ENCODE results near the gene RAD52. TPM values are rescaled to one million over a fixed set of nuclear protein-coding genes. Genes with fewer than 3 reads are reported as not detected.

Gene RAD52
- polyA plus RNA-seq, 1 donor (not counting 4 experiments of a cell fraction or from before 2014, with no cell fraction given), result 9.8 TPM

DNA sequence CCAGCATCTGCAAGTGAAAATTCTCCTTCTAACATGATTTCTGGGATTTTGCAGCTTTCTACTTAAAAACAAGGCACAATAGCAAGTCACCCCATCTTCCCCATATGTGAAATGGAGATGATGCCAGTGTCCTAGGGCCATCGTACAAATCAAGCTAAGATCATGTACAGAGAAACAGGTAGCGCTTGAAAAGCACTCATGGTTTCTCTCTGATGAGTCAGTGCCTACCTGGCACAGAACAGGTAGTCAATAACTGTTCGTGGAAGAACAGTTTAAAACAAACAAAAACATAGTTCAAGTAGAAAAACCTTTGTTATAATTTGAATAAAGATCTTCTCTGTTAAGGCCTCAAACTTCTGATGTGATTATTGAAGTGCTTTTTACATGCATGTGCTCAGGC, 46.9 kb downstream of the RAD52 start:
- Histone ChIP-seq H3K27ac (ENCODE audit: control insufficient read depth, insufficient read depth, low read length) (no peak overlapping the region), H3K9ac (ENCODE audit: control insufficient read depth, extremely low read depth, insufficient read depth, low read length) (no peak overlapping the region), H3K4me1 (ENCODE audit: control insufficient read depth, extremely low read depth, insufficient read depth, low read length) (no peaks in the 10 kb centered on the region), H2AFZ (ENCODE audit: control insufficient read depth, low read length) (no peak overlapping the region), H3K4me2 (ENCODE audit: control insufficient read depth, extremely low read depth, insufficient read depth, low read depth, low read length) (no peak overlapping the region), H3K27me3 (ENCODE audit: control insufficient read depth, extremely low read depth, insufficient read depth, low read length) (no peaks in the 10 kb centered on the region), H3K36me3 (ENCODE audit: control insufficient read depth in 2 of 2, extremely low read depth in 1 of 2, insufficient read depth in 2 of 2, low read length in 2 of 2) (peaks cover 35% of the 10 kb centered on the region in 2 experiments), H3K9me3 (ENCODE audit: control insufficient read depth, low read depth, low read length) (no peaks in the 10 kb centered on the region), H3K4me3 (ENCODE audit: control insufficient read depth in 2 of 3, extremely low read depth in 1 of 3, insufficient read depth in 2 of 3, low read depth in 1 of 3, low read length in 3 of 3) (no peak overlapping the region), H3K79me2 (ENCODE audit: control insufficient read depth, insufficient read depth, low read length) (peaks cover 4% of the 10 kb centered on the region), H3K9me1 (ENCODE audit: control insufficient read depth, extremely low read depth, insufficient read depth, low read length) (no peaks in the 10 kb centered on the region), H4K20me1 (ENCODE audit: control insufficient read depth, extremely low read depth, insufficient read depth, low read length) (no peaks in the 10 kb centered on the region)
- dilution Hi-C loops (cut with MboI; ENCODE audit: extremely low pct_ligation_motif_present, low sequenced_read_pairs), result no loop called here
- no peak for TF ChIP-seq EZH2 (IDR thresholded peaks at IDR 0.05; ENCODE audit: low read length)
- FAIRE-seq, result no peak
- no peak for DNase-seq (ENCODE audit: low read depth, low spot score)

DNA sequence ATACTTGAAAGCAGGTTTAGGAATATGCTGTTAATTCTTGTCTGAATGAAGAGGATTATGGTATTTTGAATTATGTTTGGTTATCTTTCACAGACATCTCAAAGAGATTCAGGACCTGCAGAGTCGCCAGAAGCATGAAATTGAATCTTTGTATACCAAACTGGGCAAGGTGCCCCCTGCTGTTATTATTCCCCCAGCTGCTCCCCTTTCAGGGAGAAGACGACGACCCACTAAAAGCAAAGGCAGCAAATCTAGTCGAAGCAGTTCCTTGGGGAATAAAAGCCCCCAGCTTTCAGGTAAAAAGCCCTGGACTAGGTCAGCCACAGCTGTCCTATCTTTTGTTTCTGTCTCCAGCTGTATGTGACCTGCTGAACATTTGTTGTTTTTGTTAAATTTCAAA, 52.1 kb downstream of the RAD52 start:
- H3K4me1 ChIP-seq (ENCODE audit: control insufficient read depth, extremely low read depth, insufficient read depth, low read length), result no peaks in the 10 kb centered on the region
- H3K9me1 ChIP-seq (ENCODE audit: control insufficient read depth, extremely low read depth, insufficient read depth, low read length), result no peaks in the 10 kb centered on the region
- no peak overlapping the region for H3K27ac ChIP-seq (ENCODE audit: control insufficient read depth, insufficient read depth, low read length)
- dilution Hi-C loops (cut with MboI; ENCODE audit: extremely low pct_ligation_motif_present, low sequenced_read_pairs), result no loop called here
- no peaks in the 10 kb centered on the region for H3K27me3 ChIP-seq (ENCODE audit: control insufficient read depth, extremely low read depth, insufficient read depth, low read length)
- DNase-seq (ENCODE audit: low read depth, low spot score) (no peak), FAIRE-seq (no peak)
- H3K9me3 ChIP-seq (ENCODE audit: control insufficient read depth, low read depth, low read length), result no peaks in the 10 kb centered on the region
- peaks cover 24 to 26% of the 10 kb centered on the region in 2 experiments for H3K36me3 ChIP-seq (ENCODE audit: control insufficient read depth in 2 of 2, extremely low read depth in 1 of 2, insufficient read depth in 2 of 2, low read length in 2 of 2)
- no peak overlapping the region for H3K4me3 ChIP-seq (ENCODE audit: control insufficient read depth in 2 of 3, extremely low read depth in 1 of 3, insufficient read depth in 2 of 3, low read depth in 1 of 3, low read length in 3 of 3)
- TF ChIP-seq, protein P1, sequence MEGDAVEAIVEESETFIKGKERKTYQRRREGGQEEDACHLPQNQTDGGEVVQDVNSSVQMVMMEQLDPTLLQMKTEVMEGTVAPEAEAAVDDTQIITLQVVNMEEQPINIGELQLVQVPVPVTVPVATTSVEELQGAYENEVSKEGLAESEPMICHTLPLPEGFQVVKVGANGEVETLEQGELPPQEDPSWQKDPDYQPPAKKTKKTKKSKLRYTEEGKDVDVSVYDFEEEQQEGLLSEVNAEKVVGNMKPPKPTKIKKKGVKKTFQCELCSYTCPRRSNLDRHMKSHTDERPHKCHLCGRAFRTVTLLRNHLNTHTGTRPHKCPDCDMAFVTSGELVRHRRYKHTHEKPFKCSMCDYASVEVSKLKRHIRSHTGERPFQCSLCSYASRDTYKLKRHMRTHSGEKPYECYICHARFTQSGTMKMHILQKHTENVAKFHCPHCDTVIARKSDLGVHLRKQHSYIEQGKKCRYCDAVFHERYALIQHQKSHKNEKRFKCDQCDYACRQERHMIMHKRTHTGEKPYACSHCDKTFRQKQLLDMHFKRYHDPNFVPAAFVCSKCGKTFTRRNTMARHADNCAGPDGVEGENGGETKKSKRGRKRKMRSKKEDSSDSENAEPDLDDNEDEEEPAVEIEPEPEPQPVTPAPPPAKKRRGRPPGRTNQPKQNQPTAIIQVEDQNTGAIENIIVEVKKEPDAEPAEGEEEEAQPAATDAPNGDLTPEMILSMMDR (optimal IDR thresholded peaks at IDR 0.05 in 1 of 3, IDR thresholded peaks at IDR 0.05 in 1 of 3, conservative IDR thresholded peaks at IDR 0.05 in 1 of 3; ENCODE audit: extremely low read depth in 1 of 3, insufficient read depth in 2 of 3, low read length in 3 of 3), result no peak
- TF ChIP-seq EZH2 (IDR thresholded peaks at IDR 0.05; ENCODE audit: low read length), result no peak
- no peaks in the 10 kb centered on the region for H3K79me2 ChIP-seq (ENCODE audit: control insufficient read depth, insufficient read depth, low read length)
- H4K20me1 ChIP-seq (ENCODE audit: control insufficient read depth, extremely low read depth, insufficient read depth, low read length), result no peaks in the 10 kb centered on the region
- H3K4me2 ChIP-seq (ENCODE audit: control insufficient read depth, extremely low read depth, insufficient read depth, low read depth, low read length), result no peak overlapping the region
- H2AFZ ChIP-seq (ENCODE audit: control insufficient read depth, low read length), result no peak overlapping the region
- H3K9ac ChIP-seq (ENCODE audit: control insufficient read depth, extremely low read depth, insufficient read depth, low read length), result no peak overlapping the region

DNA sequence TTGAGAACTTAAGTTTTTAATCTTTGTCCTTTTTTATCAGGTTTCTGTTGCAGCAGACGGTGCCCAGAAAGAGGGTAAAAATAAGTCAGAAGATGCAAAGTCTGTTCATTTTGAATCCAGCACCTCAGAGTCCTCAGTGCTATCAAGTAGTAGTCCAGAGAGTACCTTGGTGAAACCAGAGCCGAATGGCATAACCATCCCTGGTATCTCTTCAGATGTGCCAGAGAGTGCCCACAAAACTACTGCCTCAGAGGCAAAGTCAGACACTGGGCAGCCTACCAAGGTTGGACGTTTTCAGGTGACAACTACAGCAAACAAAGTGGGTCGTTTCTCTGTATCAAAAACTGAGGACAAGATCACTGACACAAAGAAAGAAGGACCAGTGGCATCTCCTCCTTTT, 53.5 kb downstream of the RAD52 start:
- Histone ChIP-seq H3K9me1 (ENCODE audit: control insufficient read depth, extremely low read depth, insufficient read depth, low read length) (no peaks in the 10 kb centered on the region), H3K9ac (ENCODE audit: control insufficient read depth, extremely low read depth, insufficient read depth, low read length) (no peak overlapping the region), H4K20me1 (ENCODE audit: control insufficient read depth, extremely low read depth, insufficient read depth, low read length) (no peaks in the 10 kb centered on the region), H3K9me3 (ENCODE audit: control insufficient read depth, low read depth, low read length) (no peaks in the 10 kb centered on the region), H3K4me3 (ENCODE audit: control insufficient read depth in 2 of 3, extremely low read depth in 1 of 3, insufficient read depth in 2 of 3, low read depth in 1 of 3, low read length in 3 of 3) (no peak overlapping the region), H3K36me3 (ENCODE audit: control insufficient read depth in 2 of 2, extremely low read depth in 1 of 2, insufficient read depth in 2 of 2, low read length in 2 of 2) (peaks cover 18 to 23% of the 10 kb centered on the region in 2 experiments), H3K27me3 (ENCODE audit: control insufficient read depth, extremely low read depth, insufficient read depth, low read length) (no peaks in the 10 kb centered on the region), H3K4me1 (ENCODE audit: control insufficient read depth, extremely low read depth, insufficient read depth, low read length) (no peaks in the 10 kb centered on the region), H3K4me2 (ENCODE audit: control insufficient read depth, extremely low read depth, insufficient read depth, low read depth, low read length) (no peak overlapping the region), H3K27ac (ENCODE audit: control insufficient read depth, insufficient read depth, low read length) (no peak overlapping the region), H2AFZ (ENCODE audit: control insufficient read depth, low read length) (no peak overlapping the region), H3K79me2 (ENCODE audit: control insufficient read depth, insufficient read depth, low read length) (no peaks in the 10 kb centered on the region)
- TF ChIP-seq, protein P1 (optimal IDR thresholded peaks at IDR 0.05 in 1 of 3, IDR thresholded peaks at IDR 0.05 in 1 of 3, conservative IDR thresholded peaks at IDR 0.05 in 1 of 3; ENCODE audit: extremely low read depth in 1 of 3, insufficient read depth in 2 of 3, low read length in 3 of 3), result no peak
- TF ChIP-seq EZH2 (IDR thresholded peaks at IDR 0.05; ENCODE audit: low read length), result no peak
- DNase-seq (ENCODE audit: low read depth, low spot score), result no peak
- dilution Hi-C loops (cut with MboI; ENCODE audit: extremely low pct_ligation_motif_present, low sequenced_read_pairs), result no loop called here
- no peak for FAIRE-seq
